Smooth muscle cell (in vitro differentiated cells): ENCODE measurements around the gene BHMT2. TPM values are rescaled to one million over a fixed set of nuclear protein-coding genes. Genes with fewer than 3 reads are reported as not detected.
A peak's percentile ranks its signal among the peaks of the same experiment; 100 is the strongest.

Experiments used
- DNase-seq: peaks from one replicate; lab custom pipeline; 2025; ENCODE audit not compliant: unreplicated experiment; lab: John Stamatoyannopoulos, UW
- H2AFZ ChIP-seq: fragments of 200-600 bp; sonication (generic); 2 replicates; pipeline ENCODE4 v1.6.0; 2016; ENCODE audit warnings: antibody characterized with exemption, low read depth, mild to moderate bottlenecking
- H3F3A ChIP-seq: fragments of 200-600 bp; sonication (generic); 2 replicates; pipeline ENCODE4 v1.6.0; 2017; ENCODE audit warnings: antibody characterized with exemption, low read depth
- H3K27ac ChIP-seq: fragments of 200-600 bp; sonication (generic); 2 replicates; pipeline ENCODE4 v1.5.1; 2016; ENCODE audit warnings: low read depth, mild to moderate bottlenecking
- H3K27me3 ChIP-seq: fragments of 200-600 bp; sonication (generic); 2 replicates; pipeline ENCODE4 v1.6.1; 2016; ENCODE audit warnings: low read depth, mild to moderate bottlenecking
- H3K36me3 ChIP-seq: fragments of 200-600 bp; sonication (generic); 2 replicates; pipeline ENCODE4 v1.5.1; 2016; ENCODE audit warnings: low read depth
- H3K4me1 ChIP-seq: fragments of 200-600 bp; sonication (generic); 2 replicates; pipeline ENCODE4 v1.5.1; 2016; ENCODE audit warnings: low read depth
- H3K4me2 ChIP-seq: fragments of 200-600 bp; sonication (generic); 2 replicates; pipeline ENCODE4 v1.6.0; 2016; ENCODE audit warnings: mild to moderate bottlenecking
- H3K4me3 ChIP-seq: fragments of 200-600 bp; sonication (generic); 2 replicates; pipeline ENCODE4 v1.5.1; 2016; ENCODE audit warnings: mild to moderate bottlenecking
- H3K79me2 ChIP-seq: fragments of 200-600 bp; sonication (generic); 2 replicates; pipeline ENCODE4 v1.6.0; 2016; ENCODE audit warnings: low read depth, mild to moderate bottlenecking
- H3K9ac ChIP-seq: fragments of 200-600 bp; sonication (generic); 2 replicates; pipeline ENCODE4 v1.6.0; 2016; ENCODE audit warnings: low read depth
- H3K9me3 ChIP-seq: fragments of 200-600 bp; sonication (generic); replicated peaks from 2 replicates; pipeline ENCODE4 v1.5.1; 2016; ENCODE audit warnings: low read depth
- H4K20me1 ChIP-seq: fragments of 200-600 bp; sonication (generic); 2 replicates; pipeline ENCODE4 v1.6.0; 2016; ENCODE audit warnings: low read depth
- CTCF ChIP-seq: fragments of 200-600 bp; sonication (generic); IDR thresholded peaks from 2 replicates; pipeline ENCODE4 v1.5.1; 2017; ENCODE audit warnings: borderline replicate concordance, mild to moderate bottlenecking, antibody characterized with exemption; ENCODE audit not compliant: insufficient read depth, poor library complexity, severe bottlenecking
- WGBS: methylation state at CpG from one replicate; pipeline ENCODE4 v1.1.7; 2016; ENCODE audit warnings: low lambda C conversion rate; 5-methylcytosine and 5-hydroxymethylcytosine counted together
- polyA plus RNA-seq: library from polyadenylated mRNA; unstranded; fragments of >200 nt; fragmentation: Nextera tagmentation; extraction: Ambion mirVana; gene quantifications from 2 replicates; pipeline ENCODE4 v1.2.1, GENCODE V29; 2016
- total RNA-seq: library from RNA; depleted of rRNA; stranded (reverse); fragments of >200 nt; gene quantifications from 2 replicates; pipeline ENCODE4 v1.2.3, GENCODE V29; 2014

Gene BHMT2
- total and polyA plus RNA-seq, 2 experiments from 2014 or later: not detected

GRCh38 chr5:79133657-79134451 is 64.3 kb downstream of the BHMT2 start:
- no peaks in the 10 kb centered on the region for H3K36me3 ChIP-seq
- no peaks in the 10 kb centered on the region for H4K20me1 ChIP-seq
- H3K4me2 ChIP-seq: peak overlapping the region; percentile 78
- no peak overlapping the region for H3K9ac ChIP-seq
- H3K79me2 ChIP-seq: no peaks in the 10 kb centered on the region
- H2AFZ ChIP-seq: peak overlapping the region; percentile 62
- H3F3A ChIP-seq: no peaks in the 10 kb centered on the region
- no peaks in the 10 kb centered on the region for H3K9me3 ChIP-seq
- TF ChIP-seq CTCF: peak; percentile 62
- no peak overlapping the region for H3K27ac ChIP-seq
- WGBS: 8% methylated on average over 10 of the region's 11 CpGs
- DNase-seq: peak; percentile 8
- no peaks in the 10 kb centered on the region for H3K4me1 ChIP-seq
- peaks cover 10% of the 10 kb centered on the region for H3K27me3 ChIP-seq
- H3K4me3 ChIP-seq: peak overlapping the region; percentile 43

GRCh38 chr5:79135790-79136553 is 66.4 kb downstream of the BHMT2 start:
- no peak overlapping the region for H3K4me3 ChIP-seq
- H3K27ac ChIP-seq: no peak overlapping the region
- no peaks in the 10 kb centered on the region for H3F3A ChIP-seq
- H3K79me2 ChIP-seq: no peaks in the 10 kb centered on the region
- 96% methylated on average over 5 of the region's 5 CpGs for WGBS
- H3K27me3 ChIP-seq: no peaks in the 10 kb centered on the region
- H4K20me1 ChIP-seq: no peaks in the 10 kb centered on the region
- H3K4me2 ChIP-seq: no peak overlapping the region
- no peak overlapping the region for H2AFZ ChIP-seq
- no peak for DNase-seq
- H3K36me3 ChIP-seq: no peaks in the 10 kb centered on the region
- H3K4me1 ChIP-seq: no peaks in the 10 kb centered on the region
- H3K9ac ChIP-seq: no peak overlapping the region
- no peaks in the 10 kb centered on the region for H3K9me3 ChIP-seq
- no peak for TF ChIP-seq CTCF

GRCh38 chr5:79136618-79137017 is 67.1 kb downstream of the BHMT2 start:
- no peaks in the 10 kb centered on the region for H4K20me1 ChIP-seq
- no peaks in the 10 kb centered on the region for H3F3A ChIP-seq
- no peak for TF ChIP-seq CTCF
- no peak overlapping the region for H2AFZ ChIP-seq
- WGBS: 98% methylated on average over 2 of the region's 2 CpGs
- H3K4me2 ChIP-seq: no peak overlapping the region
- H3K9me3 ChIP-seq: no peaks in the 10 kb centered on the region
- no peak overlapping the region for H3K4me3 ChIP-seq
- H3K4me1 ChIP-seq: no peaks in the 10 kb centered on the region
- H3K36me3 ChIP-seq: no peaks in the 10 kb centered on the region
- DNase-seq: no peak
- H3K27me3 ChIP-seq: no peaks in the 10 kb centered on the region
- H3K27ac ChIP-seq: no peak overlapping the region
- no peak overlapping the region for H3K9ac ChIP-seq
- no peaks in the 10 kb centered on the region for H3K79me2 ChIP-seq

Other genes starting within 250 kb of the BHMT2 start
- 23.2 and 27.3 TPM in 2 replicates for gene ARSB, start 84.5 kb upstream of the BHMT2 start, total RNA-seq
- 10.8 and 17.5 TPM in 2 replicates for gene ARSB, start 84.5 kb upstream of the BHMT2 start, polyA plus RNA-seq
- gene DMGDH, start 93 bp upstream of the BHMT2 start, total RNA-seq: 0.04 TPM in 1 of 2 replicates, not detected in the other
- 0.07 TPM in 1 of 2 replicates, not detected in the other for gene DMGDH, start 93 bp upstream of the BHMT2 start, polyA plus RNA-seq
- not detected in 2 replicates for gene BHMT, start 42.0 kb downstream of the BHMT2 start, total RNA-seq
- not detected in 2 replicates for gene BHMT, start 42.0 kb downstream of the BHMT2 start, polyA plus RNA-seq
- gene JMY, start 166.4 kb downstream of the BHMT2 start, total RNA-seq: 5.0 and 5.9 TPM in 2 replicates
- gene JMY, start 166.4 kb downstream of the BHMT2 start, polyA plus RNA-seq: 0.55 and 1.7 TPM in 2 replicates